Activated CD4-positive, alpha-beta memory T cell treated with anti-CD3 and anti-CD28 coated beads for 36 hours (primary cell): ENCODE results near the gene MOXD1. TPM values are rescaled to one million over a fixed set of nuclear protein-coding genes. Genes with fewer than 3 reads are reported as not detected.
"Not testable (repeated sequence)": the region's sequence is repeated elsewhere in the genome, so short reads cannot be mapped to it uniquely, and the experiment has no call there.

ENCODE experiments used
- CTCF ChIA-PET: fragments of 350-600 bp; sonication (Branson Sonifier 250); formaldehyde crosslinking; loops from one replicate; lab custom pipeline; 2021; ENCODE audit warnings: antibody characterized with exemption, inconsistent platforms; lab: Charles Lee
- POLR2A ChIA-PET: fragments of 350-600 bp; sonication (Branson Sonifier 250); formaldehyde crosslinking; loops from one replicate; lab custom pipeline; 2021; ENCODE audit warnings: antibody characterized with exemption; lab: Charles Lee
- DNase-seq: peaks from one replicate; pipeline ENCODE4 v3.0.0-alpha.2; 2020
- H3K27ac Mint-ChIP-seq: one replicate; pipeline ENCODE4 v1.8.0; 2021; ENCODE audit warnings: mixed read lengths
- H3K27me3 Mint-ChIP-seq: one replicate; pipeline ENCODE4 v1.8.0; 2021; ENCODE audit warnings: mixed read lengths
- H3K36me3 Mint-ChIP-seq: one replicate; pipeline ENCODE4 v1.8.0; 2021; ENCODE audit warnings: mixed read lengths
- H3K4me1 Mint-ChIP-seq: one replicate; pipeline ENCODE4 v1.8.0; 2021; ENCODE audit warnings: low read depth, mixed read lengths
- H3K4me3 Mint-ChIP-seq: one replicate; pipeline ENCODE4 v1.8.0; 2021; ENCODE audit warnings: mild to moderate bottlenecking, mixed read lengths
- H3K9me3 Mint-ChIP-seq: one replicate; pipeline ENCODE4 v1.8.0; 2021; ENCODE audit warnings: mixed read lengths
- intact Hi-C: fragments of 100-400 bp; cut with micrococcal nuclease; formaldehyde crosslinking; loops from one replicate; pipeline ENCODE4 v1.15.1; 2023
- total RNA-seq, 2 experiments: library from RNA; stranded (reverse); gene quantifications; one replicate each; pipeline ENCODE4 v1.2.3, GENCODE V29; 2021

The MOXD1 gene
- total RNA-seq, 2 experiments from 2014 or later: not detected

DNA sequence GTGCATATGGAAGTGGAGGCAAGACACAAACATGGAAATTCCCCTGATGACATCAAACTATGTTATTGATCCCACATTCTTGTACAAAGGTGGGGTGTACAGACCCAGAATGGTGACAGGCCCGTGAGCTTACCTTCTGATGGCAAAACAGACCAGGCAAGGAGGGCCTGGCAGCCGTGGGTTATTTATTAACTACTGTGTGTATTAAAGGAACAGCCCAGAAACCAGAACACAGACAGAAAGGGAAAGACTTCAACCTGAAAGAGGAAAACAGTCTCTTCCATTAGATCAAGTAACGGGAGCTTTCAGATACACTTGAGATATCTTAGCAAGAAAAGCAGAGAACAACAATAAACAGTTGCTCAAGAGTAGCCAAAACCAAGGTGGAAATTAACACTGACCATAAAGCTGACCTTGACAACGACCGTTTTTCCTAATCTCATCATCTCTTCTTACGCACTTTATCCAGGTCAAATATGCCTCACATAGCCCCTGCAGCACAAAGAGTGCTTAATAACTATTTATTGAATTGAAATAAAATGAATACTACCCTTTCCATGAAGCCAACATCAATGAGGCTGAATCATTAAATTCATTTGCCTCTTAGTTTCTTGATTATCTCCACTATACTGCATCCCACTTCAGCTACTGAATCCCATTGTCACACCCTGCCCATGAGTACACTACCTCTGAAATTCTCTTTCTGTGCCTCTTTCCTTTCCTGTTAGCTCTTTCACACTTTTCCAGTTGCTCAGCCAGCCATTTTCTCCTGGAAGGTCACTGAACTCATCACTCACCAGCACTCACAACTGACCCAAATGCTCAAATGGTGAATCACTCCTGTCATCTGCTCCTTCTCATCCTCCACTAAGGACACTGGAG lies 67.4 kb downstream of the MOXD1 start:
- Mint-ChIP-seq H3K27me3 (peaks cover 20% of the 10 kb centered on the region), H3K4me3 (no peak overlapping the region), H3K4me1 (no peaks in the 10 kb centered on the region), H3K27ac (no peak overlapping the region), H3K9me3 (no peaks in the 10 kb centered on the region), H3K36me3 (no peaks in the 10 kb centered on the region)
- CTCF ChIA-PET: interaction anchor here (0.7 to 1.1 kb wide), 2 partner anchors 33 to 54 kb away, joined by 3 to 5 read pairs; no protein-coding TSS in a partner anchor
- POLR2A ChIA-PET: no interaction called here
- intact Hi-C loops: no loop called here
- DNase-seq: no peak

DNA sequence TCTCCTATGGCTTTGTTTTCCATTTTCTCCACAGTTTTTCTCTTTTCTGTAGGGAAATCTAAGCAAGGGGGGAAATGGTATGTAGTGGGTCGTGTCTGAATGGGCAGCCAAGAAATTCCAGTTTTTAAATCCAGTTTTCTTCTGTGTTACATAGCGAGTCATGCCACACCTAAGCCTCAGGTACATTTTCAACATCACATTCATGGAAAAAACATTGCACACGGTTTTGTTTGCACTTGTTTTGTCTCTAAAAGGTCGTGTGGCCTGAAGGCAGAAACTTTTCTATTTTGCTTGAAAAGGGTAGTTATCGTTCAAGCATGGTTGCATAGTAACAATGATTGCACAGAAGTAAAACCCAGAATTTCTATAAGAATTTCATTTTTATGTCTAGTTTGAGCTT lies 70.5 kb downstream of the MOXD1 start:
- POLR2A ChIA-PET: no interaction called here
- no peaks in the 10 kb centered on the region for H3K4me1 Mint-ChIP-seq
- peaks cover 21% of the 10 kb centered on the region for H3K27me3 Mint-ChIP-seq
- no peak overlapping the region for H3K27ac Mint-ChIP-seq
- CTCF ChIA-PET: interaction anchor here (0.6 kb wide), 1 partner anchor 130 kb away, joined by 4 read pairs; no protein-coding TSS in a partner anchor
- intact Hi-C loops: no loop called here
- no peak for DNase-seq
- no peaks in the 10 kb centered on the region for H3K36me3 Mint-ChIP-seq
- no peak overlapping the region for H3K4me3 Mint-ChIP-seq
- H3K9me3 Mint-ChIP-seq: no peaks in the 10 kb centered on the region

DNA sequence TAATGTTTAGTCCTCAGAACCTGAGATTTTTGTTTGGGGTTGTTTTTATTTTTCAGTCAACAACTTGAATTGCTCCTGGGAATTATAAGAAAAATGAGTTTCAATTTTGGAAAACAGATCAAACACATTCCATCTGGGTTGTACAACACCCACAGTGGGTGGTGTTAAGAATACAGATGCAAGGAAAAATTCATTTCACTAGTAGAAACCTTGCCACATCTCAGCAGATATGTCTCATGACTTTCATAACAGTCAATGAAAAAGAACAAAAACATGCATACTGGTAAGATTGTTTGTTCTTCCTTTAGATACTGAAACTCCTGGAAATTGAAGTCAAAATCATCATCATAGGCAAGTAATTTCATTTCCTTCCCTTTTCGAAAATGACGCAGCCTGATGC lies 78.9 kb downstream of the MOXD1 start:
- H3K36me3 Mint-ChIP-seq: no peaks in the 10 kb centered on the region
- H3K27ac Mint-ChIP-seq: no peak overlapping the region
- intact Hi-C loops: no loop called here
- no peak overlapping the region for H3K4me3 Mint-ChIP-seq
- ChIA-PET POLR2A (no interaction called here), CTCF (interaction anchor here (0.8 to 1.5 kb wide), 2 partner anchors 43 to 163 kb away, joined by 3 to 5 read pairs; no protein-coding TSS in a partner anchor)
- peaks cover 23% of the 10 kb centered on the region for H3K27me3 Mint-ChIP-seq
- no peak for DNase-seq
- H3K9me3 Mint-ChIP-seq: no peaks in the 10 kb centered on the region
- no peaks in the 10 kb centered on the region for H3K4me1 Mint-ChIP-seq

DNA sequence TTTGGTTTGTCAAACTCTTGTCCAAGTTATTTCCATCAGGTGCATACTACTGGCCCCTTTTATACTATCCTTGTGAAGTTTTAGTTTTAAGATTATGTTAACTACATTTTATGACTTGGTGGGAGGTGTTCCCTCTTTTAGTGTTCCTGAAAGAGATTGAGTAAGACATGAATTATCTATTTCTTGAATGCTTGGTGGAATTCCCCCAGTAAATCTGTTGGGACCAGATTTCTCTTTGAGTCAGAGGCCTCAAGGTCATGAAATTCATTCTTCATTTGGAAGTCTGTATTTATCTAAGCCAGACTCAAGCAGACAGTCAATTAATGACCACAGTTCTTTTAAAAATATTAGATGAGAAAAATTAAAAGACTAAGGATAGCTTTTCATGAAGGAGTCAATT lies 81.3 kb downstream of the MOXD1 start:
- CTCF ChIA-PET: interaction anchor here (1.6 kb wide), 1 partner anchor 22 kb away, joined by 4 read pairs; no protein-coding TSS in a partner anchor

DNA sequence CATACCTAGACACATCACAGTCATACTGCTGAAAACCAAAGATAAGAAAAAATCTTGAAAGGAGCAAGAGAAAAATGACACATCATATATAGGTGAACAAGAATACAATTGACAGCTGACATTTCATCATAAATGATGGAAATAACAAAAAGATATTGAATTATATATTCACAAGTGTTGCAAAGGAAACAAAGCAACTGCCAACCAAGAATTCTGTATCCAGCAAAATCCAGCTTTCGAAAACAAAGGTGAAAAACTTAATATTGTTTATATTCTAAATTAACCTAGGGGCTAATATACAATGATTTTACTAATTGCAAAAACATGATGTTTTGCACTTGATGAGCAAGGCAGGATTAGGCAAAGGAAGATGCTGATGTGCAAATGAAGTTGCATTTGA lies 84.3 kb downstream of the MOXD1 start:
- CTCF ChIA-PET: interaction anchor here (0.6 to 1.8 kb wide), 3 partner anchors 17 to 37 kb away, joined by 3 to 7 read pairs (median 3); no protein-coding TSS in a partner anchor
- POLR2A ChIA-PET: no interaction called here
- intact Hi-C loops: no loop called here
- H3K27me3 Mint-ChIP-seq: peaks cover 6% of the 10 kb centered on the region
- peaks cover 17% of the 10 kb centered on the region for H3K9me3 Mint-ChIP-seq
- H3K27ac Mint-ChIP-seq: no peak overlapping the region
- H3K4me3 Mint-ChIP-seq: no peak overlapping the region
- DNase-seq: no peak
- no peaks in the 10 kb centered on the region for H3K4me1 Mint-ChIP-seq
- H3K36me3 Mint-ChIP-seq: peaks cover 2% of the 10 kb centered on the region

More for the DNA sequence above, 81.3 kb downstream of the MOXD1 start:
- H3K36me3 Mint-ChIP-seq: peaks cover 2% of the 10 kb centered on the region
- intact Hi-C loops: no loop called here
- peaks cover 16% of the 10 kb centered on the region for H3K9me3 Mint-ChIP-seq
- H3K4me1 Mint-ChIP-seq: no peaks in the 10 kb centered on the region
- peaks cover 11% of the 10 kb centered on the region for H3K27me3 Mint-ChIP-seq
- POLR2A ChIA-PET: no interaction called here
- no peak overlapping the region for H3K27ac Mint-ChIP-seq
- H3K4me3 Mint-ChIP-seq: no peak overlapping the region
- no peak for DNase-seq

DNA sequence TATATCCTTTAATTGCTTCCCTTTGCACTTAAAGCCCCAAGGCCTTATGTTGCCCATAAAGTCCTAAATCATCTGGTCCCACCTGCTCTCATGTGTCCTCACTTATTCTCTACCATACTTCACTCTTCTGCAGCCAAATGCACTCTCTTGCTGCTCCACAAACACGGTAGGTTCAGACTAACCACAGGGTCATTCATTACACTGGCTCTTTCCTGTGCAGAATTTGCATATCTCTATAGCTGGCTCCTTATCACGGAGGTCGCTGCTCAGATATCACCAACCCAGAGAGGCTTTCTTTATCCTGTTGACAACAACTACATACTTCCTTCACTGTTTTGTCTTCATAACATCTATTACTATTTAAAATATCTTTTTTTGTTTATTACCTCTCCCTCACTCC lies 86.8 kb downstream of the MOXD1 start:
- intact Hi-C loops: no loop called here
- ChIA-PET POLR2A (no interaction called here), CTCF (no interaction called here)
- H3K36me3 Mint-ChIP-seq: peaks cover 2% of the 10 kb centered on the region
- no peak overlapping the region for H3K27ac Mint-ChIP-seq
- peaks cover 19% of the 10 kb centered on the region for H3K9me3 Mint-ChIP-seq
- no peaks in the 10 kb centered on the region for H3K4me1 Mint-ChIP-seq
- DNase-seq: no peak
- H3K27me3 Mint-ChIP-seq: peaks cover 3% of the 10 kb centered on the region
- no peak overlapping the region for H3K4me3 Mint-ChIP-seq

DNA sequence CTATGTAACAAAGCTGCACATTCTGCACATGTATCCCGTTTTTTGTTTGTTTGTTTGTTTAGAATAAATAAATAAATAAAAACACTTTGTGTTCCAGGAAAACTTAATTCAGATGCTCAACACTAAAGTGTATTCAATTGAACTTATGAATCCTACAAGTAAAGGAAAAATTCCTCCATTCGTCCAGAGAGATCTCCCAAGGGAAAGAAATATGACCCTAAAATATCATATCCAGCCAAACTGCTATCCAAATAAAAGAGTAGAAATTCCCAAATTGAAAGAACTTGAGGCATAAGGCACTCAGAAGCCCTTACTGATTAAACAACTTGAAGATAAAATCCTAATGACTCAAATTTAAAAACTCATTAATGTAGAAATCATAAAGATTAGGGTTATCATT lies 90.4 kb downstream of the MOXD1 start:
- ChIA-PET CTCF (no interaction called here), POLR2A (no interaction called here)
- no peaks in the 10 kb centered on the region for H3K4me1 Mint-ChIP-seq
- intact Hi-C loops: no loop called here
- peaks cover 19% of the 10 kb centered on the region for H3K9me3 Mint-ChIP-seq
- DNase-seq: no peak
- H3K27ac Mint-ChIP-seq: no peak overlapping the region
- H3K4me3 Mint-ChIP-seq: no peak overlapping the region
- no peaks in the 10 kb centered on the region for H3K36me3 Mint-ChIP-seq
- peaks cover 14% of the 10 kb centered on the region for H3K27me3 Mint-ChIP-seq

DNA sequence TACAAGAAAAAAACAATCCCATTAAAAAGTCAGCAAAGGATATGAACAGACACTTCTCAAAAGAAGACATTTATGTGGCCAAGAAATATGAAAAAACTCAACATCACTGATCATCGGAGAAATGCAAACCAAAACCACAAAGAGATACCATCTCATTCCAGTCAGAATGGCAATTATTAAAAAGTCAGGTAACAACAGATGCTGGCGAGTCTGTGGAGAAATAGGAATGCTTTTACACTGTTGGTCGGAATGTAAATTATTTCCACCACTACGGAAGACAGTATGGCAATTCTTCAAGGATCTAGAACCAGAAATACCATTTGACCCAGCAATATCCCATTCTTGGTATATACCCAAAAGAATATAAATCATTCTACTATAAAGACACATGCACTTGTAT lies 91.1 kb downstream of the MOXD1 start:
- H3K27ac Mint-ChIP-seq, intact Hi-C loops, CTCF ChIA-PET, H3K4me3 Mint-ChIP-seq, DNase-seq, H3K36me3 Mint-ChIP-seq, H3K4me1 Mint-ChIP-seq, POLR2A ChIA-PET: not testable (repeated sequence)
- Mint-ChIP-seq H3K27me3 (peaks cover 18% of the 10 kb centered on the region), H3K9me3 (peaks cover 14% of the 10 kb centered on the region)

DNA sequence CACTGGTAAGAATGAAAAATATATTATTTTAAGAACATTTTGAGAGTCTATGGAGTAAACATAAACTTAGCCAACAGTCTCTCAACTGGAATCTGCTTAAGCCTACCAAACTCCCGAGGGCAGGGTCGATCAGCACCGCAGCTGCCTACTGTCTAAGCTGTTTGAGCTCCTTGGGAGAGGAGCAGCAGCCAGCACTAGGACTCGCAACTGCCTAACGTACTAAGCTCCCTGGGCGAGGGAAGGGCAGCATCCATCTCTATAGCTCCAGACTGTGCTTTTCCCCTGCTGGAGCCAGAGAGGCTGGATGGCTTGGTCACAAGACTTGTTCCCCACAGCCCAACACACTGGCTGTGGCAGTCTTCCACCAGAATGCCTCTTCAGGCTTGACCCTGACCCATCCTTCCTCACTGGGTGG lies 96.4 kb downstream of the MOXD1 start:
- Mint-ChIP-seq H3K27me3 (peaks cover 20% of the 10 kb centered on the region), H3K36me3 (no peaks in the 10 kb centered on the region), H3K27ac (no peak overlapping the region), H3K4me3 (no peak overlapping the region), H3K4me1 (no peaks in the 10 kb centered on the region), H3K9me3 (peaks cover 10% of the 10 kb centered on the region)
- DNase-seq: no peak
- intact Hi-C loops: no loop called here
- ChIA-PET CTCF (interaction anchor here (1.9 kb wide), 1 partner anchor 25 kb away, joined by 7 read pairs; no protein-coding TSS in a partner anchor), POLR2A (no interaction called here)

DNA sequence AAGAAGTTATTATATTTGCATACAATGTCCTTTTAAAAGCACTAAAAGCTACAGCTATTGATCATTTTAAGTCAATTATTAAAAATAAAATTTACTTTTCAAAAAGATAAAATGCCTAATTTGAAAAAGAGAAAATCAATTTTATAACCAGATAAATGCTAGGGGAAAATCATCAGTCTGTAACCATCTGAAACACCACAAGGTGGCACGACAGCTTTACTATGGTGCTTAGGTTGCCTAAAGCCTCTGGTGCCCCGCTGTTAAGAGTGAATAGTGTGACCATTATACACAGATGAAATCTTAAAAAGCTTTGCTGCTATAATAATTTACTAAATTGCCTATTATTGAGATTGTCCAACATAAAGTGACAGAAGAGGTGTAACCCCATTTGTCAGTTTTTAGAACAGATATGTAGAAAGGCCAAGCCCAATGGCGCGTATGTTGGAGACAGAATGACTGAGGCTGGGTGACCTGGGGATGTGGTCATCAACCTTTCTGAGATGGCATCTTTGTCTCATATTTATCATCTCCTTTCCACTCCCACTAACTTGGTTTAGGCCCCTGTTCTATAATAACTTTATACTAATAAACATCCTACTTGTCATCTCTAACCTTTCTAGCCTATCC lies 100.8 kb downstream of the MOXD1 start:
- POLR2A ChIA-PET: no interaction called here
- CTCF ChIA-PET: interaction anchor here (0.7 to 8.7 kb wide), 16 partner anchors 10 to 523 kb away, joined by 3 to 140 read pairs (median 4); partner anchors contain the start of gene STX7
- Mint-ChIP-seq H3K4me1 (no peaks in the 10 kb centered on the region), H3K4me3 (no peak overlapping the region), H3K27me3 (peaks cover 12% of the 10 kb centered on the region), H3K27ac (no peak overlapping the region), H3K36me3 (no peaks in the 10 kb centered on the region), H3K9me3 (no peaks in the 10 kb centered on the region)
- intact Hi-C loops: loop anchor here (1.0 kb wide), 1 partner anchor 184 kb away; no protein-coding TSS in a partner anchor
- DNase-seq: peak; percentile 21

DNA sequence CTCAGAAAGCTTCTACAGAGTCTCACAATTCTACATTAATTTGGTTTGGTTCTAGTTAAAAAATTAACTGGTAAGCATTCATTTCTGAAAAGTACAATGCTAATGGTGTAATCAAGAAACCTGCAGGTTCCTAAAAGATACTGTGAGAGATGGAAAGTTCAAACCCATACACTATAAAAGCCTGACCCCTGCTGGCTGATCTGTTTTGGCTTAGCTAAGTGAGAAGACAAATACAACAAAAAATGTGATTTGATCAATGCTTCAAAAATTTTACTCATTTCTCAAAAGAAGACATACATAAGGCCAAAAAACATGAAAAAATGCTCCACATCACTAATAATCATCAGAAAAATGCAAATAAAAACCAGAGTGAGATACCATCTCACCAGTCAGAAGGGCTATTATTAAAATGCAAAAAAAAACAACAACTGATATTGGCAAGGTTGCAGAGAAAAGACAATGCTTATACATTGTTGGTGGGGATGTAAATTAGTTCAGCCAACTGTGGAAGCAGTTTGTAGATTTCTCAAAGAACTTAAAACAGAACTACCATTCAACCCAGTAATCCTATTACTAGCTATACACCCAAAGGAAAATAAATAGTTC lies 102.8 kb downstream of the MOXD1 start:
- Mint-ChIP-seq H3K36me3 (no peaks in the 10 kb centered on the region), H3K9me3 (no peaks in the 10 kb centered on the region), H3K4me3 (no peak overlapping the region), H3K27ac (no peak overlapping the region), H3K27me3 (peaks cover 13% of the 10 kb centered on the region), H3K4me1 (no peaks in the 10 kb centered on the region)
- POLR2A ChIA-PET: no interaction called here
- intact Hi-C loops: loop anchor here (1.0 kb wide), 1 partner anchor 19 kb away; no protein-coding TSS in a partner anchor
- DNase-seq: peak; percentile 23
- CTCF ChIA-PET: interaction anchor here (0.8 to 8.7 kb wide), 14 partner anchors 9 to 383 kb away, joined by 4 to 140 read pairs (median 4); partner anchors contain the start of gene STX7
